K562 (cell line): ENCODE results near the gene WWP2. TPM values are rescaled to one million over a fixed set of nuclear protein-coding genes. Genes with fewer than 3 reads are reported as not detected.
A peak's percentile ranks its signal among the peaks of the same experiment; 100 is the strongest.

Experiments used
- CHD4 ChIP-seq: fragments of 200-600 bp; sonication (generic); IDR thresholded peaks from 3 replicates; pipeline ENCODE4 v1.6.1; 2012; ENCODE audit warnings: low read depth, mild to moderate bottlenecking, mixed read lengths, low read length, inconsistent platforms; ENCODE audit not compliant: insufficient read depth, insufficient replicate concordance, poor library complexity, severe bottlenecking
- DPF2 ChIP-seq: fragments of 450-650 bp; IDR thresholded peaks from 2 replicates; pipeline ENCODE4 v1.6.1; 2016
- ELK1 ChIP-seq: sonication (generic); formaldehyde crosslinking; IDR thresholded peaks from 2 replicates; pipeline ENCODE4 v1.8.1; 2022; ENCODE audit warnings: missing genetic modification reagents
- FOXK1 ChIP-seq: sonication (generic); formaldehyde crosslinking; IDR thresholded peaks from 2 replicates; pipeline ENCODE4 v1.8.0; 2022; ENCODE audit warnings: missing genetic modification reagents, mild to moderate bottlenecking, borderline replicate concordance
- HOXB6 ChIP-seq: fragments of 250-450 bp; sonication (Bioruptor Pico); IDR thresholded peaks from 2 replicates; pipeline ENCODE4 v1.5.1; 2022; ENCODE audit warnings: mild to moderate bottlenecking, borderline replicate concordance
- MEF2A ChIP-seq: IDR thresholded peaks from 2 replicates; pipeline ENCODE4 v1.6.1; 2011; ENCODE audit warnings: low read depth, mild to moderate bottlenecking, low read length, moderate library complexity; ENCODE audit not compliant: control insufficient read depth
- MEIS2 ChIP-seq: fragments of 450-650 bp; IDR thresholded peaks from 2 replicates; pipeline ENCODE4 v1.6.1; 2014; ENCODE audit warnings: mild to moderate bottlenecking; ENCODE audit not compliant: partially characterized antibody
- NONO ChIP-seq, 2 experiments: fragments of 200-400 bp in 1 of 2; fragments of 450-650 bp in 1 of 2; formaldehyde crosslinking in 1 of 2; IDR thresholded peaks; 2 replicates each; pipeline ENCODE4 v1.6.1; 2017; ENCODE audit warnings: low read depth in 2 of 2, mild to moderate bottlenecking in 2 of 2, moderate library complexity in 2 of 2, low read length in 1 of 2
- SIX5 ChIP-seq, 2 experiments: IDR thresholded peaks; 2 replicates each; pipeline ENCODE4 v1.6.1; 2011; ENCODE audit warnings: low read length in 2 of 2, borderline replicate concordance in 1 of 2, low read depth in 1 of 2, mild to moderate bottlenecking in 1 of 2, moderate library complexity in 1 of 2; ENCODE audit not compliant: insufficient read depth in 1 of 2
- SMARCB1 ChIP-seq: IDR thresholded peaks from 2 replicates; pipeline ENCODE4 v1.6.1; 2011; ENCODE audit warnings: improper control_type of control experiment, low read depth; ENCODE audit not compliant: insufficient read length
- VEZF1 ChIP-seq: fragments of 200-800 bp; sonication (Bioruptor generic); IDR thresholded peaks from 2 replicates; pipeline ENCODE4 v1.6.1; 2017; ENCODE audit warnings: missing genetic modification characterization, missing compliant biosample characterization
- ZNF449 ChIP-seq: fragments of 250-450 bp; sonication (Bioruptor Pico); IDR thresholded peaks from 2 replicates; pipeline ENCODE4 v1.8.0; 2022; ENCODE audit warnings: moderate library complexity, mild to moderate bottlenecking, inconsistent platforms
- polyA plus RNA-seq, 8 experiments: library from polyadenylated mRNA; depleted of rRNA in 4 of 8; stranded (reverse) in 5 of 8; unstranded in 3 of 8; fragments of >200 nt; fragmentation: Nextera tagmentation in 2 of 8; fragmentation: Illumina TruSeq in 1 of 8; extraction: Ambion mirVana in 2 of 8; extraction: Trizol in 1 of 8; gene quantifications; 2 replicates each; pipeline versions ENCODE4 v1.2.1 to v1.2.3, GENCODE V29; 2011 to 2014; ENCODE audit warnings: inconsistent platforms in 1 of 8, missing spikeins in 1 of 8
- total RNA-seq, 7 experiments: library from RNA; depleted of rRNA in 6 of 7; stranded (reverse); fragments of >200 nt in 6 of 7; fragmentation: Illumina TruSeq in 2 of 7; extraction: Trizol in 2 of 7; gene quantifications; 2 replicates each; pipeline versions ENCODE4 v1.2.1 to v1.2.3, GENCODE V29; 2011 to 2021; ENCODE audit warnings: low replicate concordance in 1 of 7
- TF ChIP-seq, protein P1 (sequence below): fragments of 450-650 bp; IDR thresholded peaks from 2 replicates; pipeline ENCODE4 v1.6.1; 2016; ENCODE audit warnings: low read depth

WWP2 gene
- total and polyA plus RNA-seq, 9 of the 15 experiments (the other 6 are each of a cell fraction or from before 2014, with no cell fraction given): 1.9 to 34.4 (median 14.6) TPM

GRCh38 chr16:69762814-69763598 lies 874 bp downstream of the WWP2 start (continued):
- TF ChIP-seq MEF2A (no peak), FOXK1 (CRISPR knock-in tag) (no peak), HOXB6 (CRISPR knock-in tag) (no peak), NONO (IDR thresholded peaks at IDR 0.05; ENCODE audit: low read depth in 2 of 2, low read length in 1 of 2) (no peak), ELK1 (no peak), SIX5 (IDR thresholded peaks at IDR 0.05; ENCODE audit: borderline replicate concordance in 1 of 2, insufficient read depth in 1 of 2, low read depth in 1 of 2, low read length in 2 of 2) (no peak), SMARCB1 (no peak), ZNF449 (CRISPR knock-in tag) (no peak), DPF2 (0 out of 2 replicates have a peak, but pooled peaks have one; percentile 11), VEZF1 (CRISPR knock-in tag) (no peak), MEIS2 (peak; percentile 13), CHD4 (no peak)
- TF ChIP-seq, protein P1, sequence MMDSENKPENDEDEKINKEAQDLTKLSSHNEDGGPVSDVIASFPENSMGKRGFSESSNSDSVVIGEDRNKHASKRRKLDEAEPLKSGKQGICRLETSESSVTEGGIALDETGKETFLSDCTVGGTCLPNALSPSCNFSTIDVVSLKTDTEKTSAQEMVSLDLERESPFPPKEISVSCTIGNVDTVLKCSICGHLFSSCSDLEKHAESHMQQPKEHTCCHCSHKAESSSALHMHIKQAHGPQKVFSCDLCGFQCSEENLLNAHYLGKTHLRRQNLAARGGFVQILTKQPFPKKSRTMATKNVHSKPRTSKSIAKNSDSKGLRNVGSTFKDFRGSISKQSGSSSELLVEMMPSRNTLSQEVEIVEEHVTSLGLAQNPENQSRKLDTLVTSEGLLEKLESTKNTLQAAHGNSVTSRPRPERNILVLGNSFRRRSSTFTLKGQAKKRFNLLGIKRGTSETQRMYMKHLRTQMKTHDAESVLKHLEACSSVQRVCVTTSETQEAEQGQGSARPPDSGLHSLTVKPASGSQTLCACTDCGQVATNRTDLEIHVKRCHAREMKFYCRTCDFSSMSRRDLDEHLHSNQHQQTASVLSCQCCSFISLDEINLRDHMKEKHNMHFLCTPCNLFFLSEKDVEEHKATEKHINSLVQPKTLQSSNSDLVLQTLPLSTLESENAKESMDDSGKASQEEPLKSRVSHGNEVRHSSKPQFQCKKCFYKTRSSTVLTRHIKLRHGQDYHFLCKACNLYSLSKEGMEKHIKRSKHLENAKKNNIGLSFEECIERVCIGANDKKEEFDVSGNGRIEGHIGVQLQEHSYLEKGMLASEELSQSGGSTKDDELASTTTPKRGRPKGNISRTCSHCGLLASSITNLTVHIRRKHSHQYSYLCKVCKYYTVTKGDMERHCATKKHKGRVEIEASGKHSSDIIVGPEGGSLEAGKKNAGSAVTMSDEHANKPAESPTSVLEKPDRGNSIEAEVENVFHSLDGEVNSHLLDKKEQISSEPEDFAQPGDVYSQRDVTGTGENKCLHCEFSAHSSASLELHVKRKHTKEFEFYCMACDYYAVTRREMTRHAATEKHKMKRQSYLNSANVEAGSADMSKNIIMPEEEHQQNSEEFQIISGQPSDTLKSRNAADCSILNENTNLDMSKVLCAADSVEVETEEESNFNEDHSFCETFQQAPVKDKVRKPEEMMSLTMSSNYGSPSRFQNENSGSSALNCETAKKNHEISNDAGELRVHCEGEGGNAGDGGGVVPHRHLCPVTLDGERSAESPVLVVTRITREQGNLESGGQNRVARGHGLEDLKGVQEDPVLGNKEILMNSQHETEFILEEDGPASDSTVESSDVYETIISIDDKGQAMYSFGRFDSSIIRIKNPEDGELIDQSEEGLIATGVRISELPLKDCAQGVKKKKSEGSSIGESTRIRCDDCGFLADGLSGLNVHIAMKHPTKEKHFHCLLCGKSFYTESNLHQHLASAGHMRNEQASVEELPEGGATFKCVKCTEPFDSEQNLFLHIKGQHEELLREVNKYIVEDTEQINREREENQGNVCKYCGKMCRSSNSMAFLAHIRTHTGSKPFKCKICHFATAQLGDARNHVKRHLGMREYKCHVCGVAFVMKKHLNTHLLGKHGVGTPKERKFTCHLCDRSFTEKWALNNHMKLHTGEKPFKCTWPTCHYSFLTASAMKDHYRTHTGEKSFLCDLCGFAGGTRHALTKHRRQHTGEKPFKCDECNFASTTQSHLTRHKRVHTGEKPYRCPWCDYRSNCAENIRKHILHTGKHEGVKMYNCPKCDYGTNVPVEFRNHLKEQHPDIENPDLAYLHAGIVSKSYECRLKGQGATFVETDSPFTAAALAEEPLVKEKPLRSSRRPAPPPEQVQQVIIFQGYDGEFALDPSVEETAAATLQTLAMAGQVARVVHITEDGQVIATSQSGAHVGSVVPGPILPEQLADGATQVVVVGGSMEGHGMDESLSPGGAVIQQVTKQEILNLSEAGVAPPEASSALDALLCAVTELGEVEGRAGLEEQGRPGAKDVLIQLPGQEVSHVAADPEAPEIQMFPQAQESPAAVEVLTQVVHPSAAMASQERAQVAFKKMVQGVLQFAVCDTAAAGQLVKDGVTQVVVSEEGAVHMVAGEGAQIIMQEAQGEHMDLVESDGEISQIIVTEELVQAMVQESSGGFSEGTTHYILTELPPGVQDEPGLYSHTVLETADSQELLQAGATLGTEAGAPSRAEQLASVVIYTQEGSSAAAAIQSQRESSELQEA: 0 out of 2 replicates have a peak, but pooled peaks have one; percentile 12
